ENCODE results near the gene CLEC16A. TPM values are rescaled to one million over a fixed set of nuclear protein-coding genes. Genes with fewer than 3 reads are reported as not detected.

CLEC16A gene
- total and polyA plus RNA-seq, 9 donors: 11.5 to 18.3 (median 14.9) TPM

GRCh38 chr16:11011326-11011725 lies 67.0 kb downstream of the CLEC16A start:
- no CpG with 5 or more reads among the region's 1 CpG for WGBS (ENCODE audit: insufficient coverage)
- no peak for DNase-seq
- Histone ChIP-seq H3K27ac (ENCODE audit: low read length) (no peak overlapping the region), H3K9me3 (replicated peaks; ENCODE audit: control insufficient read depth, low read depth, low read length) (no peaks in the 10 kb centered on the region), H3K4me3 (ENCODE audit: low read length) (no peak overlapping the region), H3K27me3 (ENCODE audit: control insufficient read depth, insufficient read depth, low read length) (no peaks in the 10 kb centered on the region), H3K36me3 (ENCODE audit: control insufficient read depth, insufficient read depth, low read length) (peaks cover 10% of the 10 kb centered on the region), H3K4me1 (ENCODE audit: control insufficient read depth, insufficient read depth, low read length) (peaks cover 7% of the 10 kb centered on the region)

- H3K27ac ChIP-seq (ENCODE audit: low read length): no peak overlapping the region
- no peaks in the 10 kb centered on the region for H3K27me3 ChIP-seq (ENCODE audit: control insufficient read depth, insufficient read depth, low read length)
- H3K4me1 ChIP-seq (ENCODE audit: control insufficient read depth, insufficient read depth, low read length): peaks cover 7% of the 10 kb centered on the region
- no peak overlapping the region for H3K4me3 ChIP-seq (ENCODE audit: low read length)
- DNase-seq: no peak
- WGBS (ENCODE audit: insufficient coverage): 100% methylated on average over 1 of the region's 8 CpGs
- peaks cover 7% of the 10 kb centered on the region for H3K36me3 ChIP-seq (ENCODE audit: control insufficient read depth, insufficient read depth, low read length)
- no peaks in the 10 kb centered on the region for H3K9me3 ChIP-seq (replicated peaks; ENCODE audit: control insufficient read depth, low read depth, low read length)
Measured at GRCh38 chr16:11012841-11013240, 68.5 kb downstream of the CLEC16A start.

GRCh38 chr16:11014136-11014535 lies 69.8 kb downstream of the CLEC16A start:
- Histone ChIP-seq H3K9me3 (replicated peaks; ENCODE audit: control insufficient read depth, low read depth, low read length) (no peaks in the 10 kb centered on the region), H3K36me3 (ENCODE audit: control insufficient read depth, insufficient read depth, low read length) (peaks cover 7% of the 10 kb centered on the region), H3K27me3 (ENCODE audit: control insufficient read depth, insufficient read depth, low read length) (no peaks in the 10 kb centered on the region), H3K4me1 (ENCODE audit: control insufficient read depth, insufficient read depth, low read length) (peaks cover 7% of the 10 kb centered on the region), H3K27ac (ENCODE audit: low read length) (no peak overlapping the region), H3K4me3 (ENCODE audit: low read length) (no peak overlapping the region)
- WGBS (ENCODE audit: insufficient coverage): no CpG with 5 or more reads among the region's 4 CpGs
- no peak for DNase-seq

GRCh38 chr16:11015076-11015475 lies 70.7 kb downstream of the CLEC16A start:
- peaks cover 5% of the 10 kb centered on the region for H3K36me3 ChIP-seq (ENCODE audit: control insufficient read depth, insufficient read depth, low read length)
- H3K4me3 ChIP-seq (ENCODE audit: low read length): no peak overlapping the region
- H3K4me1 ChIP-seq (ENCODE audit: control insufficient read depth, insufficient read depth, low read length): peaks cover 7% of the 10 kb centered on the region
- no peak overlapping the region for H3K27ac ChIP-seq (ENCODE audit: low read length)
- H3K9me3 ChIP-seq (replicated peaks; ENCODE audit: control insufficient read depth, low read depth, low read length): no peaks in the 10 kb centered on the region
- 53% methylated on average over 2 of the region's 6 CpGs for WGBS (ENCODE audit: insufficient coverage)
- peak; percentile 75 for DNase-seq
- H3K27me3 ChIP-seq (ENCODE audit: control insufficient read depth, insufficient read depth, low read length): no peaks in the 10 kb centered on the region

GRCh38 chr16:11015607-11016006 lies 71.2 kb downstream of the CLEC16A start:
- no peak overlapping the region for H3K4me3 ChIP-seq (ENCODE audit: low read length)
- no peaks in the 10 kb centered on the region for H3K27me3 ChIP-seq (ENCODE audit: control insufficient read depth, insufficient read depth, low read length)
- H3K9me3 ChIP-seq (replicated peaks; ENCODE audit: control insufficient read depth, low read depth, low read length): no peaks in the 10 kb centered on the region
- DNase-seq: no peak
- 56% methylated on average over 3 of the region's 5 CpGs for WGBS (ENCODE audit: insufficient coverage)
- H3K36me3 ChIP-seq (ENCODE audit: control insufficient read depth, insufficient read depth, low read length): peaks cover 6% of the 10 kb centered on the region
- H3K27ac ChIP-seq (ENCODE audit: low read length): no peak overlapping the region
- peaks cover 10% of the 10 kb centered on the region for H3K4me1 ChIP-seq (ENCODE audit: control insufficient read depth, insufficient read depth, low read length)

GRCh38 chr16:11016524-11016988 lies 72.2 kb downstream of the CLEC16A start:
- Histone ChIP-seq H3K27ac (ENCODE audit: low read length) (no peak overlapping the region), H3K36me3 (ENCODE audit: control insufficient read depth, insufficient read depth, low read length) (peaks cover 9% of the 10 kb centered on the region), H3K4me1 (ENCODE audit: control insufficient read depth, insufficient read depth, low read length) (peaks cover 14% of the 10 kb centered on the region), H3K9me3 (replicated peaks; ENCODE audit: control insufficient read depth, low read depth, low read length) (no peaks in the 10 kb centered on the region), H3K27me3 (ENCODE audit: control insufficient read depth, insufficient read depth, low read length) (no peaks in the 10 kb centered on the region), H3K4me3 (ENCODE audit: low read length) (no peak overlapping the region)
- 90% methylated on average over 2 of the region's 3 CpGs for WGBS (ENCODE audit: insufficient coverage)
- no peak for DNase-seq

- Histone ChIP-seq H3K27me3 (ENCODE audit: control insufficient read depth, insufficient read depth, low read length) (no peaks in the 10 kb centered on the region), H3K36me3 (ENCODE audit: control insufficient read depth, insufficient read depth, low read length) (peaks cover 12% of the 10 kb centered on the region), H3K9me3 (replicated peaks; ENCODE audit: control insufficient read depth, low read depth, low read length) (no peaks in the 10 kb centered on the region), H3K4me3 (ENCODE audit: low read length) (no peak overlapping the region), H3K27ac (ENCODE audit: low read length) (no peak overlapping the region), H3K4me1 (ENCODE audit: control insufficient read depth, insufficient read depth, low read length) (peaks cover 14% of the 10 kb centered on the region)
- DNase-seq: no peak
- WGBS (ENCODE audit: insufficient coverage): 83% methylated on average over 5 of the region's 9 CpGs
Measured at GRCh38 chr16:11016993-11017392, 72.6 kb downstream of the CLEC16A start.

- H3K4me3 ChIP-seq (ENCODE audit: low read length): no peak overlapping the region
- no peak for DNase-seq
- no peaks in the 10 kb centered on the region for H3K27me3 ChIP-seq (ENCODE audit: control insufficient read depth, insufficient read depth, low read length)
- WGBS (ENCODE audit: insufficient coverage): no CpG with 5 or more reads among the region's 2 CpGs
- H3K27ac ChIP-seq (ENCODE audit: low read length): no peak overlapping the region
- peaks cover 14% of the 10 kb centered on the region for H3K4me1 ChIP-seq (ENCODE audit: control insufficient read depth, insufficient read depth, low read length)
- H3K36me3 ChIP-seq (ENCODE audit: control insufficient read depth, insufficient read depth, low read length): peaks cover 12% of the 10 kb centered on the region
- H3K9me3 ChIP-seq (replicated peaks; ENCODE audit: control insufficient read depth, low read depth, low read length): no peaks in the 10 kb centered on the region
Measured at GRCh38 chr16:11017499-11017898, 73.1 kb downstream of the CLEC16A start.

- 82% methylated on average over 3 of the region's 4 CpGs for WGBS (ENCODE audit: insufficient coverage)
- Histone ChIP-seq H3K4me1 (ENCODE audit: control insufficient read depth, insufficient read depth, low read length) (peaks cover 11% of the 10 kb centered on the region), H3K27me3 (ENCODE audit: control insufficient read depth, insufficient read depth, low read length) (no peaks in the 10 kb centered on the region), H3K9me3 (replicated peaks; ENCODE audit: control insufficient read depth, low read depth, low read length) (peaks cover 6% of the 10 kb centered on the region), H3K27ac (ENCODE audit: low read length) (no peak overlapping the region), H3K36me3 (ENCODE audit: control insufficient read depth, insufficient read depth, low read length) (peaks cover 24% of the 10 kb centered on the region), H3K4me3 (ENCODE audit: low read length) (no peak overlapping the region)
- no peak for DNase-seq
Measured at GRCh38 chr16:11020388-11020787, 76.0 kb downstream of the CLEC16A start.

GRCh38 chr16:11020792-11021551 lies 76.6 kb downstream of the CLEC16A start:
- peaks cover 27% of the 10 kb centered on the region for H3K36me3 ChIP-seq (ENCODE audit: control insufficient read depth, insufficient read depth, low read length)
- peak; percentile 88 for DNase-seq
- peaks cover 11% of the 10 kb centered on the region for H3K9me3 ChIP-seq (replicated peaks; ENCODE audit: control insufficient read depth, low read depth, low read length)
- H3K4me3 ChIP-seq (ENCODE audit: low read length): no peak overlapping the region
- peaks cover 7% of the 10 kb centered on the region for H3K4me1 ChIP-seq (ENCODE audit: control insufficient read depth, insufficient read depth, low read length)
- peak overlapping the region; percentile 51 for H3K27ac ChIP-seq (ENCODE audit: low read length)
- H3K27me3 ChIP-seq (ENCODE audit: control insufficient read depth, insufficient read depth, low read length): no peaks in the 10 kb centered on the region
- 56% methylated on average over 3 of the region's 7 CpGs for WGBS (ENCODE audit: insufficient coverage)

All from muscle of leg (tissue), 11 donors.